NCI-H1417 treated with DMSO at 0.1 percent for 48 hours (cell line): Measurements from ENCODE around the gene DOCK4.

Source experiments
- DNase-seq: peaks from one replicate; lab custom pipeline; 2025; lab: John Stamatoyannopoulos, UW

Gene DOCK4

GRCh38 chr7:112220877-112221434 lies 14.8 kb upstream of the DOCK4 start:
- no peak for DNase-seq

GRCh38 chr7:112215787-112216186 lies 9.6 kb upstream of the DOCK4 start:
- DNase-seq, result peak; percentile 11

- DNase-seq, result no peak
Observed at GRCh38 chr7:112214883-112215282, 8.7 kb upstream of the DOCK4 start.

- no peak for DNase-seq
Observed at GRCh38 chr7:112214268-112214667, 8.1 kb upstream of the DOCK4 start.

- no peak for DNase-seq
Observed at GRCh38 chr7:112213735-112214134, 7.5 kb upstream of the DOCK4 start.

- no peak for DNase-seq
Observed at GRCh38 chr7:112212571-112212970, 6.4 kb upstream of the DOCK4 start.

GRCh38 chr7:112211348-112211907 lies 5.2 kb upstream of the DOCK4 start:
- DNase-seq, result no peak

- DNase-seq, result no peak
Observed at GRCh38 chr7:112207765-112208164, 1.6 kb upstream of the DOCK4 start.

- no peak for DNase-seq
Observed at GRCh38 chr7:112206991-112207592, 893 bp upstream of the DOCK4 start.

GRCh38 chr7:112205343-112206237 lies 609 bp downstream of the DOCK4 start:
- DNase-seq, result no peak

GRCh38 chr7:112204499-112205342 lies 1.5 kb downstream of the DOCK4 start:
- DNase-seq, result no peak

- no peak for DNase-seq
Observed at GRCh38 chr7:112203365-112203739, 2.8 kb downstream of the DOCK4 start.

- DNase-seq, result peak; percentile 63
Observed at GRCh38 chr7:112202816-112203215, 3.4 kb downstream of the DOCK4 start.

GRCh38 chr7:112201839-112202238 lies 4.4 kb downstream of the DOCK4 start:
- no peak for DNase-seq

- no peak for DNase-seq
Observed at GRCh38 chr7:112201411-112201810, 4.8 kb downstream of the DOCK4 start.

- DNase-seq, result no peak
Observed at GRCh38 chr7:112199672-112200071, 6.5 kb downstream of the DOCK4 start.

GRCh38 chr7:112199035-112199655 lies 7.1 kb downstream of the DOCK4 start:
- no peak for DNase-seq

GRCh38 chr7:112197322-112197721 lies 8.9 kb downstream of the DOCK4 start:
- DNase-seq, result no peak

GRCh38 chr7:112195717-112196116 lies 10.5 kb downstream of the DOCK4 start:
- DNase-seq, result no peak

GRCh38 chr7:112193915-112194502 lies 12.2 kb downstream of the DOCK4 start:
- DNase-seq, result peak; percentile 25
